H1 (cell line): Measurements from ENCODE around the gene PANX1. TPM values are rescaled to one million over a fixed set of nuclear protein-coding genes. Genes with fewer than 3 reads are reported as not detected.

ENCODE experiments used
- HDAC2 ChIP-seq, 2 experiments: fragments of 300-600 bp in 1 of 2; sonication (generic) in 1 of 2; IDR thresholded peaks; 2 replicates each; pipeline ENCODE4 v1.6.1; 2011 to 2012; ENCODE audit warnings: low read depth in 2 of 2, low read length in 2 of 2, mild to moderate bottlenecking in 2 of 2, moderate library complexity in 2 of 2, borderline replicate concordance in 1 of 2, inconsistent platforms in 1 of 2
- SAP30 ChIP-seq: fragments of 300-600 bp; sonication (generic); IDR thresholded peaks from 2 replicates; pipeline ENCODE4 v1.7.1; 2012; ENCODE audit warnings: low read length, moderate library complexity, mild to moderate bottlenecking, inconsistent platforms; ENCODE audit not compliant: insufficient read depth, insufficient replicate concordance
- polyA plus RNA-seq, 7 experiments: library from polyadenylated mRNA; depleted of rRNA in 3 of 7; stranded (reverse) in 5 of 7; unstranded in 2 of 7; fragments of >200 nt in 5 of 7; fragments of 200-250 nt in 2 of 7; gene quantifications; 1 replicate in 5 of 7; 2 replicates in 1 of 7; 4 replicates in 1 of 7; pipeline versions ENCODE4 v1.2.1 to v1.2.3, GENCODE V29; 2011 to 2013; ENCODE audit warnings: missing spikeins in 2 of 7, mixed read lengths in 2 of 7
- total RNA-seq: library from RNA; stranded (reverse); fragmentation: NEBNext Ultra II Directional; extraction: Animal tissue kit (Norgen Biotek cat#: 25700); gene quantifications from 2 replicates; pipeline ENCODE4 v1.2.1, GENCODE V29; 2021

Gene PANX1
- total and polyA plus RNA-seq, 2 of the 8 experiments (the other 6 are each of a cell fraction or from before 2014, with no cell fraction given): 15.9 to 35.2 TPM

- no peak for TF ChIP-seq HDAC2 (IDR thresholded peaks at IDR 0.05; ENCODE audit: borderline replicate concordance in 1 of 2, low read depth in 2 of 2, low read length in 2 of 2)
- no peak for TF ChIP-seq SAP30
- TF ChIP-seq, all 59 proteins: peak for 0
These were observed 18.8 kb downstream of the PANX1 start (continued) for GRCh38 chr11:94147433-94147845.
